T47D (cell line): ENCODE measurements around the gene NOC2L.

Experiments
- DNase-seq, 2 experiments: peaks; one replicate each; pipeline versions ENCODE4 v3.0.0 to v3.0.0-alpha.2; 2011 to 2012; ENCODE audit warnings: low read depth in 1 of 2, low spot score in 1 of 2
- JUND ChIP-seq: IDR thresholded peaks from 2 replicates; pipeline ENCODE4 v1.6.1; 2012; ENCODE audit warnings: low read depth
- in situ Hi-C: cut with HindIII; loops from 2 replicates; pipeline ENCODE4 v1.10.0; 2016; ENCODE audit warnings: low sequenced_read_pairs, low pct_unique_long_range_greater_than_20kb

Gene NOC2L

GRCh38 chr1:944341-945325 is 14.4 kb downstream of the NOC2L start:
- DNase-seq: no peak
- in situ Hi-C loops: no loop called here
- TF ChIP-seq JUND: no peak

- no peak for TF ChIP-seq JUND
- in situ Hi-C loops: no loop called here
- no peak for DNase-seq
Measured at GRCh38 chr1:943545-944340, 15.3 kb downstream of the NOC2L start.

- in situ Hi-C loops: no loop called here
- no peak for DNase-seq
Measured at GRCh38 chr1:942864-943533, 16.1 kb downstream of the NOC2L start.

GRCh38 chr1:942411-942821 is 16.6 kb downstream of the NOC2L start:
- in situ Hi-C loops: no loop called here
- no peak for TF ChIP-seq JUND
- no peak for DNase-seq

More at GRCh38 chr1:942864-943533, 16.1 kb downstream of the NOC2L start:
- TF ChIP-seq JUND: no peak

GRCh38 chr1:941588-942383 is 17.3 kb downstream of the NOC2L start:
- TF ChIP-seq JUND: no peak
- peak; percentile 69 to 77 for DNase-seq
- in situ Hi-C loops: no loop called here

- TF ChIP-seq JUND: no peak
- in situ Hi-C loops: no loop called here
- DNase-seq: no peak
Measured at GRCh38 chr1:941015-941587, 18.0 kb downstream of the NOC2L start.

- TF ChIP-seq JUND: no peak
- peak; percentile 55 for DNase-seq
- in situ Hi-C loops: no loop called here
Measured at GRCh38 chr1:940107-941014, 18.7 kb downstream of the NOC2L start.

- no peak for DNase-seq
- no peak for TF ChIP-seq JUND
- in situ Hi-C loops: no loop called here
Measured at GRCh38 chr1:939511-940106, 19.4 kb downstream of the NOC2L start.

GRCh38 chr1:938711-939489 is 20.2 kb downstream of the NOC2L start:
- TF ChIP-seq JUND: no peak
- in situ Hi-C loops: no loop called here
- no peak for DNase-seq
